Measurements from ENCODE around the gene CD69.
"Not testable (repeated sequence)": the region's sequence is repeated elsewhere in the genome, so short reads cannot be mapped to it uniquely, and the experiment has no call there.

The CD69 gene

GRCh38 chr12:9713032-9713558, 47.6 kb downstream of the CD69 start:
- DNase-seq = not testable (repeated sequence)

GRCh38 chr12:9711664-9712063, 49.0 kb downstream of the CD69 start:
- DNase-seq = no peak

GRCh38 chr12:9710584-9711375, 49.9 kb downstream of the CD69 start:
- no peak for DNase-seq

- no peak for DNase-seq
These were observed 51.8 kb downstream of the CD69 start for GRCh38 chr12:9708853-9709252.

GRCh38 chr12:9707864-9708808, 52.6 kb downstream of the CD69 start:
- peak; percentile 79 for DNase-seq

GRCh38 chr12:9707356-9707755, 53.3 kb downstream of the CD69 start:
- peak; percentile 34 for DNase-seq

GRCh38 chr12:9706086-9706685, 54.5 kb downstream of the CD69 start:
- no peak for DNase-seq

GRCh38 chr12:9704561-9704960, 56.1 kb downstream of the CD69 start:
- not testable (repeated sequence) for DNase-seq

All from CD4-positive, alpha-beta T cell treated with Interleukin-17A for 4 hours (primary cell).